Calu3 (cell line): ENCODE data around the gene GDE1. TPM values are rescaled to one million over a fixed set of nuclear protein-coding genes. Genes with fewer than 3 reads are reported as not detected.

Experiments used
- BruUV-seq: library from RNA; stranded (reverse); fragments of 400-500 nt; replicated peaks from 2 replicates; lab custom pipeline; 2021; lab: Mats Ljungman, UMichigan
- CTCF ChIA-PET: fragments of 300-600 bp; sonication (Branson Sonifier 250); formaldehyde crosslinking; loops from one replicate; lab custom pipeline; 2022; ENCODE audit warnings: antibody characterized with exemption; lab: Charles Lee
- DNase-seq: peaks from one replicate; pipeline ENCODE4 v3.0.0; 2022
- H3K27ac Mint-ChIP-seq: one replicate; pipeline ENCODE4 v1.8.0; 2022; ENCODE audit warnings: mixed read lengths; ENCODE audit not compliant: unreplicated experiment
- H3K27me3 Mint-ChIP-seq: one replicate; pipeline ENCODE4 v1.8.0; 2022; ENCODE audit warnings: mixed read lengths; ENCODE audit not compliant: unreplicated experiment
- H3K36me3 Mint-ChIP-seq: one replicate; pipeline ENCODE4 v1.8.0; 2022; ENCODE audit warnings: mild to moderate bottlenecking, moderate library complexity, mixed read lengths; ENCODE audit not compliant: insufficient read depth, unreplicated experiment
- H3K4me1 Mint-ChIP-seq: one replicate; pipeline ENCODE4 v1.8.0; 2022; ENCODE audit warnings: mild to moderate bottlenecking, low read depth, mixed read lengths; ENCODE audit not compliant: unreplicated experiment
- H3K4me3 Mint-ChIP-seq: one replicate; pipeline ENCODE4 v1.8.0; 2022; ENCODE audit warnings: mild to moderate bottlenecking, low read depth, moderate library complexity, mixed read lengths; ENCODE audit not compliant: unreplicated experiment
- H3K9me3 Mint-ChIP-seq: one replicate; pipeline ENCODE4 v1.8.0; 2022; ENCODE audit warnings: low read depth, mixed read lengths; ENCODE audit not compliant: unreplicated experiment
- CTCF ChIP-seq: fragments of 200-600 bp; IDR thresholded peaks from one replicate; pipeline ENCODE4 v1.8.0; 2022; ENCODE audit warnings: antibody characterized with exemption; ENCODE audit not compliant: unreplicated experiment
- intact Hi-C: fragments of 100-400 bp; cut with micrococcal nuclease; formaldehyde crosslinking; loops from one replicate; pipeline ENCODE4 v1.10.0; 2022; ENCODE audit not compliant: unreplicated experiment
- total RNA-seq: library from RNA; stranded (reverse); gene quantifications from 2 replicates; pipeline ENCODE4 v1.2.3, GENCODE V29; 2022

GDE1 gene
- total RNA-seq, 1 experiment from 2014 or later = 98.2 TPM

- Mint-ChIP-seq H3K4me1 (peaks cover 15% of the 10 kb centered on the region), H3K27me3 (no peaks in the 10 kb centered on the region), H3K4me3 (no peak overlapping the region), H3K9me3 (no peaks in the 10 kb centered on the region), H3K36me3 (peaks cover 81% of the 10 kb centered on the region), H3K27ac (peak overlapping the region; percentile 12)
- no peak for DNase-seq
- intact Hi-C loops = loop anchor here (10.0 kb wide), 1 partner anchor 521 kb away; the partner anchor contains the start of gene TMC7
- TF ChIP-seq CTCF = no peak
- CTCF ChIA-PET = interaction anchor here (0.9 to 1.0 kb wide), 2 partner anchors 12 to 150 kb away, joined by 3 read pairs; no protein-coding TSS in a partner anchor
- no TSS peak for BruUV-seq
These were observed 16.1 kb downstream of the GDE1 start for GRCh38 chr16:19505600-19506303.

GRCh38 chr16:19503461-19504075, 18.3 kb downstream of the GDE1 start:
- Mint-ChIP-seq H3K36me3 (peaks cover 91% of the 10 kb centered on the region), H3K27me3 (no peaks in the 10 kb centered on the region), H3K4me1 (peaks cover 15% of the 10 kb centered on the region), H3K9me3 (no peaks in the 10 kb centered on the region), H3K27ac (peak overlapping the region; percentile 68), H3K4me3 (no peak overlapping the region)
- no TSS peak for BruUV-seq
- CTCF ChIA-PET = interaction anchor here (0.6 to 2.1 kb wide), 6 partner anchors 20 to 418 kb away, joined by 3 to 7 read pairs (median 4); partner anchors contain the start of gene CCP110
- intact Hi-C loops = loop anchor here (5.0 to 10.0 kb wide), 3 partner anchors 76 to 519 kb away; partner anchors contain the start of gene TMC7
- TF ChIP-seq CTCF = no peak
- no peak for DNase-seq

- Mint-ChIP-seq H3K4me3 (no peak overlapping the region), H3K27me3 (no peaks in the 10 kb centered on the region), H3K36me3 (peaks cover 99% of the 10 kb centered on the region), H3K27ac (no peak overlapping the region), H3K9me3 (no peaks in the 10 kb centered on the region), H3K4me1 (peaks cover 15% of the 10 kb centered on the region)
- intact Hi-C loops = loop anchor here (1.0 to 10.0 kb wide), 5 partner anchors 75 to 518 kb away; partner anchors contain the start of genes SYT17 and TMC7
- BruUV-seq = no TSS peak
- peak; percentile 79 for TF ChIP-seq CTCF
- peak; percentile 88 for DNase-seq
- CTCF ChIA-PET = interaction anchor here (0.5 to 2.1 kb wide), 18 partner anchors 10 to 494 kb away, joined by 3 to 9 read pairs (median 4); partner anchors contain the start of genes CCP110 and VPS35L
These were observed 19.3 kb downstream of the GDE1 start for GRCh38 chr16:19502395-19503131.

GRCh38 chr16:19499481-19499880, 22.4 kb downstream of the GDE1 start:
- DNase-seq = no peak
- Mint-ChIP-seq H3K27me3 (no peaks in the 10 kb centered on the region), H3K9me3 (no peaks in the 10 kb centered on the region), H3K36me3 (peaks cover 91% of the 10 kb centered on the region), H3K4me3 (no peak overlapping the region), H3K4me1 (no peaks in the 10 kb centered on the region), H3K27ac (no peak overlapping the region)
- intact Hi-C loops = no loop called here
- CTCF ChIA-PET = no interaction called here
- no peak for TF ChIP-seq CTCF
- BruUV-seq = no TSS peak
